ENCODE measurements around the gene RALGAPA1.

- no peak for TF ChIP-seq ARNT (IDR thresholded peaks at IDR 0.05)
- TF ChIP-seq FOXA1 (IDR thresholded peaks at IDR 0.05), result no peak
- no peak for TF ChIP-seq LEF1 (IDR thresholded peaks at IDR 0.05; ENCODE audit: borderline replicate concordance)
- TF ChIP-seq BHLHE40 (IDR thresholded peaks at IDR 0.05; ENCODE audit: borderline replicate concordance), result no peak
- TF ChIP-seq SP1 (IDR thresholded peaks at IDR 0.05), result no peak
- no peak for TF ChIP-seq PKNOX1 (IDR thresholded peaks at IDR 0.05)
- no peak for TF ChIP-seq TARDBP (IDR thresholded peaks at IDR 0.05)
- TF ChIP-seq L3MBTL2 (conservative IDR thresholded peaks at IDR 0.05), result no peak
- TF ChIP-seq ELF4 (IDR thresholded peaks at IDR 0.05), result no peak
- no peak for TF ChIP-seq NFRKB (IDR thresholded peaks at IDR 0.05)
- no peak for TF ChIP-seq FOXM1 (IDR thresholded peaks at IDR 0.05; ENCODE audit: borderline replicate concordance)
- TF ChIP-seq FOXK2 (IDR thresholded peaks at IDR 0.05), result no peak
- no peak for TF ChIP-seq SUZ12 (IDR thresholded peaks at IDR 0.05)
Measured at GRCh38 chr14:35565871-35566464, 243.1 kb downstream of the RALGAPA1 start.

All from HEK293T (cell line).